DMS153 treated with DMSO at 0.1 percent for 48 hours (cell line): ENCODE results near the gene C17orf107.
"Not testable (repeated sequence)": the region's sequence is repeated elsewhere in the genome, so short reads cannot be mapped to it uniquely, and the experiment has no call there.

Source experiments
- DNase-seq: peaks from one replicate; lab custom pipeline; 2025; ENCODE audit not compliant: unreplicated experiment; lab: John Stamatoyannopoulos, UW

Gene C17orf107

GRCh38 chr17:4899341-4900230, at the start of gene C17orf107:
TSS of gene C17orf107 (plus strand) at chr17:4899536. CDS start at chr17:4899763, 227 bp downstream.
- peak; percentile 1 for DNase-seq

- DNase-seq = no peak
Observed at GRCh38 chr17:4850246-4850645, 49.1 kb upstream of the C17orf107 start.

GRCh38 chr17:4851084-4851483, 48.3 kb upstream of the C17orf107 start:
- DNase-seq = no peak

DNA sequence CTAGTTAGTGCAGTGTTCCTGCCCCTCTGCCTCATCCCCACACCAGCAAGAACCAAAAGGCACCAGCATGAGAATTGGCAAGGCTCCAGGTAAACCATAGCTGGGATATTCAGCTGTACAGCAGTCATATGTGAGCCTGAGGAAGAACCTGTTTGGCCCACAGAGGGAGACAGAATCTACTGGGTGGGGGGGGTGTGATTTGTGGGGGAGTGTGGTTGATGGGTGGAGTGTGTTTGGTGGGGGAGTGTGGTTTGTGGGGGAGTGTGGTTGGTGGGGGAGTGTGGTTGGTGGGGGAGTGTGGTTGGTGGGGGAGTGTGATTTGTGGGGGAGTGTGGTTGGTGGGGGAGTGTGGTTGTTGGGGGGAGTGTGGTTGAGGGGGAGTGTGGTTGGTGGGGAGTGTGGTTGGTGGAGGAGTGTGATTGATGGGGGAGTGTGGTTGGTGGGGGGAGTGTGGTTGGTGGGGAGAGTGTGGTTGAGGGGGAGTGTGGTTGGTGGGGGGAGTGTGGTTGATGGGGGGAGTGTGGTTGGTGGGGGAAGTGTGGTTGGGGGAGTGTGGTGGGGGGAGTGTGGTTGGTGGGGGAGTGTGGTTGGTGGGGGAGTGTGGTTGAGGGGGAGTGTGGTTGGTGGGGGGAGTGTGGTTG, 46.6 kb upstream of the C17orf107 start:
- DNase-seq = peak; percentile 15

GRCh38 chr17:4853208-4853671, 46.1 kb upstream of the C17orf107 start:
- DNase-seq = no peak

DNA sequence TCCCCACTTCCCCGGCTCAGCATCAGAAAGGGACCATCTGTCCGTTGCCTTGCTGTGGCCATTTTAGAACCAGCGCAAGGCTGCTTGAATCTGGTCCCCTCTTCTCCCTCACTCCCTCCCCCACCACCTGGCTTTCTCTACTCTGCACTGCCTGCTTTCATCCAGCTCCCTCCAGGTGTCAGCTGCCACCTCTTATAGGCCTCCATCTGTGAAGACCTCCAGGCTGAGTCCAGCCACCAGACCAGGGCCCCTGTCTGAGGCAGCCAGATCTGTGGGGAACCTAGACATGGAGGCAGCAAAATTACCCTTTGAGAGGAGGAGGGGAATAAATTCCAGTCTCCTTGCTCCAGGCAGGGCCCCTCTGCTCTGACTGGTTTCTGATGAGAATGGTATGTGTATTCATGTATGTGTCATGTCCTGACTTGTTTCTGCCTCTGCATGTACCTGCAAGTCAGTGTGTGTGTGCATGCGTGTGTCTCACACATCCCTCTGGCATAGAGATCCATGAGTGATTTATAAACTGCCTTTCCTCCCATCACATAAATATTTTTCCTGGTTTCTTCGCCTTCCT, 45.1 kb upstream of the C17orf107 start:
- DNase-seq = no peak

- DNase-seq = no peak
Observed at GRCh38 chr17:4856271-4856936, 42.9 kb upstream of the C17orf107 start.

- no peak for DNase-seq
Observed at GRCh38 chr17:4856937-4857314, 42.4 kb upstream of the C17orf107 start.

DNA sequence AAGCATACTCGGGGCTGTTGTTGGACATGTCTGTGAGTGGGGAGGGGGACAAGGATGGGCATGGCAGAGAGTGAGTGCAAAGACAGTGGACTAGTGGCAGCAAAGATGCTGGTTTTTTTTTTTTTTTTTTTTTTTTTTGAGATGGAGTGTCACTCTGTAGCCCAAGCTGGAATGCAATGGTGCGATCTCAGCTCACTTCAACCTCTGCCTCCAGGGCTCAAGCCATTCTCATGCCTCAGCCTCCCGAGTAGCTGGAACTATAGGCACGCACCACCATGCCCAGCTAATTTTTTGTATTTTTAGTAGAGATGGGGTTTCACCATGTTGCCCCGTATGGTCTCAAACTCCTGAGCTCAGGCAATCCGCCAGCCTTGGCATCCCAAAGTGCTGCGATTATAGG, 42.0 kb upstream of the C17orf107 start:
- DNase-seq = not testable (repeated sequence)

- no peak for DNase-seq
Observed at GRCh38 chr17:4858068-4858881, 41.1 kb upstream of the C17orf107 start.

DNA sequence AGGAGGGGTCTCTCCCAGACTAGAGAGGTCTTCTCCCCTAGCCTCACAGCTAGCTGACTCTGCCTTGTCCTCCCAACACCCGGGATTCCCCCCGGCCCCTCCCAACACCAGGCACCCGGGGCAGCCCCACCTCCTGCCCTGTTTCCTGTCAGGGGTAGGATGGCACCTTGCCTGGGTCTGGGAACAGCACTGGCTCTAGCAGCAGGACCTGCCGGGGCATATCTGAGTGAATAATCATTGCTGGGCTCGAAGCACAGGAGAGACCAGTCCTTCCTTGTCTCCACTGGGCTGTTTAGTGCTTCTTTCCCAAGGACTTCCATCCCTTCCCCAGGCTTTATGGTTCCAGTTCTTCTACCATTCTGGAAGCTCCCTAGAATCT, 40.5 kb upstream of the C17orf107 start:
- DNase-seq = no peak

DNA sequence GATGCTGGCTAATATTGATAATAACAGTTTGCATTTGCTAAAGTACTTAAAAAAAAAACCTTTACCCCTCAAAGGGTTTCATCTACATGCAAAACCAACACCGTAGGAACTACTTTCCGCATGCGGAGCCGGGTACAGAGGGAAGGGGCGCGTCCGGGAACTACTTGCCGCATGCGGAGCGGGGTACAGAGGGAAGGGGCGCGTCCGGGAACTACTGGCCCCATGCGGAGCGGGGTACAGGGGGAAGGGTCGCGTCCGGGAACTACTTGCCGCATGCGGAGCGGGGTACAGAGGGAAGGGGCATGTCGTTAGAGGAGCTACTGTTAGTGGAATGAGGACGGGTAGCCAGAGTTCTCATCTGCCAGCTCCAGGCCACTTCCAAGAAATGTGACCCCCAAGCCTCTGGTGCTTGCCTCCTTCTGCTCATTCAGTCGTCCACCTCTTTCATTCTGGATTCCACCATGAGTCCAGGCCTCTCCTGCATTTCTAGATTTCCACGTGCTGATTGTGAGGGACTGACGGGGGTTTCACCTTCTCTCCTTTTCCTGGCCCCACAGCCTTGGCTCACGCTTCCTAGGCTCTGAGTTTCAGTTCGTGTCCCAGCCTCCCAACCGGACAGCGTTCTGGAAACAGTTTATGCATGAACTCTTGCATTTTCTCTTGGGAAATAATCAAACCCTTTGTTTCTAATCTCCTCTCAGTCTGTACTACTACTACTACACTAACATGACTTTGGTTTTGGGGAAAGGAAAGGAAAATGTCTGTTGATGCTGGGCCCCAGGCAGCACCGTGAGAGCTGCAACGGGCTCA, 39.3 kb upstream of the C17orf107 start:
- no peak for DNase-seq

DNA sequence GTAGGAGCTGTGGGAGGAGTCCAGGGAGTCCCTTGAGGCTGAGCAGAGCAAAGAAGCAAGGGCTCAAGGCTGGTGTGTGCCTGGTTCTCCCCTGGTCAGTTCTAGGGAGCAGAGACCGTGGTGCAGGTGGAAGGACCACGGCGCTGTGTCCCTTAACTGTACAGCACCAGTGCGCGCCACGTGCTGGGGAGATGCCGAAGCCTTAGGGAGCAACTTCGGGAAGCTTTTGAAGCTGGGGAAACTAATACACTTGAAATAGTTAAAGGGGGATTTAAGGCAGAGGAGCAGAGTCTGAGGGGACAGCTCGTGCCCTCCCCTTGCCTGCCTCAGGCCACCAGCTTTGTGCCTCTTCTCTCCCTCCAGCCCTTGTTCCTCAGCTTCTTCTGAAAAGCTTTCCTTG, 38.7 kb upstream of the C17orf107 start:
- DNase-seq = no peak

DNA sequence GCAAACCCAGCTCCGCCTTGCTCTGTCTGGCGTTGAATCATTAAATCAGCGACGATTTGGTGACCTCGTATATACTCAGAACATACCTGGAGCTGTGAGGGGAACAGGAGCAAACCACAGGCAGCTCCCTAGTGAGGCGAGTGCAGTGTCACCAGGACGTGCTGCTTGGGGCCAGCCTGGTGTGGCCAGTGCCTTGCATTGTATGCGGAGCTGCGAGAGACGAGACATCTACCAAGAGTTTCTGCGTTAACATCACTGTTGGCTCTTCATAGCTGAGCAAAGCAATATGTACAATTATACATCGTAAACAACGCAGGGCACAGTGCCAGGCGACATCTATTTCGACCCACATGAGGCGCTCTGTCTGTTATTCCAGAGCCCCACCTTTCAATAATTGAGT, 38.3 kb upstream of the C17orf107 start:
- no peak for DNase-seq

- no peak for DNase-seq
Observed at GRCh38 chr17:4862720-4863119, 36.6 kb upstream of the C17orf107 start.

GRCh38 chr17:4863321-4863720, 36.0 kb upstream of the C17orf107 start:
- DNase-seq = no peak

- DNase-seq = not testable (repeated sequence)
Observed at GRCh38 chr17:4867535-4867934, 31.8 kb upstream of the C17orf107 start.

DNA sequence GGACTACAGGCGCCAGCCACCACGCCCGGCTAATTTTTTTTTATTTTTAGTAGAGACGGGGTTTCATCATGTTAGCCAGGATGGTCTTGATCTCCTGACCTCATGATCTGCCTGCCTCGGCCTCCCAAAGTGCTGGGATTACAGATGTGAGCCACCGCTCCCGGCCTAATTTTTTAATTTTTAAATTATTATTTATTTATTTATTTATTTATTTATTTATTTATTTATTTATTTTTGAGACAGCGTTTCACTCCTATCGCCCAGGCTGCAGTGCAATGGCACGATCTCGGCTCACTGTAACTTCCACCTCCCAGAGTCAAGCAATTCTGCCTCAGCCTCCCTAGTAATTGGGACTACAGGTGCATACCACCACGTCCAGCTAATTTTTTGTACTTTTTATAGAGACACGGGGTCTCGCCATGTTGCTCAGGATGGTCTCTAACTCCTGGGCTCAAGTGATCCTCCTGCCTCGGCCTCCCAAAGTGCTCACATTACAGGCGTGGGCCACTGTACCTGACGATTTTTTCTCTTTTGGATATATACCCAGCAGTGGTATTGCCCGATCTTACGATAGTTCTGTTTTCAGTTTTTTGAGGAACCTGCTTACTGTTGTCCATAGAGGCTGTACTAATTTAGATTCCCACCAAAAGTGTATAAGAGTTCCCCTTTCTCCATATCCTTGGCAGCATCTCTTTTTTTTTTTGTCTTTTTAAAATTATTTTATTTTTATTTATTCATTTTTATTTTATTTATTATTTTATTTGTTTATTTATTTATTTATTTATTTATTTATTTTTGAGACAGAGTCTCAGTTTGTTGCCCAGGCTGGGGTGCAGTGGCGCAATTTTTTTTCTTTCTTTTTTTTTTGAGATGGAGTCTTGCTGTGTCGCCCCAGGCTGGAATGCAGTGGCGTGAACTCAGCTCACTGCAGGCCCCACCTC, 30.0 kb upstream of the C17orf107 start:
- DNase-seq = not testable (repeated sequence)

DNA sequence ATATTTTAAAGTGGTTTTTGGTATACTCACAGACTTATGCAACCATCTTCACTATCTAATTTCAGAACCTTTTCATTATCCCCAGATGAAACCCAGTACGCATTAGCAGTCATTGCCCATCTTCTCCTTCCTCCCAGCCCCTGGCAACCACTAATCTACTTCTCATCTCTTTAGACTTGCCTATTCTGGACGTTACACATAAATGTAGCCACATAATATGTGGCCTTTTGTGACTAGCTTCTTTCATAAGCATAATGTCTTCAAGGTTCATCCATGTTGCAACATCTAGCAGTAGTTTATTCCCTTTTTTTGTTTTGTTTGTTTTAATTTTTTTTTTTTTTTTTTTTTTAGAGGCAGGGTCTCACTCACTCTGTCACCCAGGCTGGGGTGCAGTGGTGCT, 28.5 kb upstream of the C17orf107 start:
- DNase-seq = no peak
